AG09309 (cell line): ENCODE results near the gene SERTAD4.

Source experiments
- DNase-seq: peaks from one replicate; pipeline ENCODE4 v3.0.0-alpha.2; 2010; ENCODE audit warnings: low read depth
- H3K4me3 ChIP-seq: 2 replicates; pipeline ENCODE4 v1.5.1; 2011; ENCODE audit warnings: mild to moderate bottlenecking, low read depth, low read length, moderate library complexity; ENCODE audit not compliant: control insufficient read depth
- TF ChIP-seq, protein P1 (sequence below): IDR thresholded peaks from 2 replicates; pipeline ENCODE4 v1.5.1; 2011; ENCODE audit warnings: mild to moderate bottlenecking, low read depth, low read length, inconsistent platforms; ENCODE audit not compliant: insufficient read depth, control insufficient read depth; ENCODE audit errors: missing control alignments

SERTAD4 gene

DNA sequence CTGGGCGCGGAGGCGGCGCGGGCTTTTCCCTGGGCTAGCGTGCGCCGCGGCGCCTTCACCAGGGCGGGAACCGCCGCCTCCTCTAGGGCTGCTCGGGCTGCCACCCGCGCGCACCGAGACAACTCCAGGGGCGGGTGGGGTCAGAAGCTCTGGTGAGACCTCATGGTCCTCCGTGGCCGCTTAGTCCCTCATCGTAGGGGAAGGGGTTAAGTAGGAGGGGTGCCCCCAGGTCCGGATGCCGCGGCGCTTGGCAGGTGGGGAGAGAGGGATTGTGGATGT is 559 bp downstream of the SERTAD4 start:
- DNase-seq: no peak
- TF ChIP-seq, protein P1, sequence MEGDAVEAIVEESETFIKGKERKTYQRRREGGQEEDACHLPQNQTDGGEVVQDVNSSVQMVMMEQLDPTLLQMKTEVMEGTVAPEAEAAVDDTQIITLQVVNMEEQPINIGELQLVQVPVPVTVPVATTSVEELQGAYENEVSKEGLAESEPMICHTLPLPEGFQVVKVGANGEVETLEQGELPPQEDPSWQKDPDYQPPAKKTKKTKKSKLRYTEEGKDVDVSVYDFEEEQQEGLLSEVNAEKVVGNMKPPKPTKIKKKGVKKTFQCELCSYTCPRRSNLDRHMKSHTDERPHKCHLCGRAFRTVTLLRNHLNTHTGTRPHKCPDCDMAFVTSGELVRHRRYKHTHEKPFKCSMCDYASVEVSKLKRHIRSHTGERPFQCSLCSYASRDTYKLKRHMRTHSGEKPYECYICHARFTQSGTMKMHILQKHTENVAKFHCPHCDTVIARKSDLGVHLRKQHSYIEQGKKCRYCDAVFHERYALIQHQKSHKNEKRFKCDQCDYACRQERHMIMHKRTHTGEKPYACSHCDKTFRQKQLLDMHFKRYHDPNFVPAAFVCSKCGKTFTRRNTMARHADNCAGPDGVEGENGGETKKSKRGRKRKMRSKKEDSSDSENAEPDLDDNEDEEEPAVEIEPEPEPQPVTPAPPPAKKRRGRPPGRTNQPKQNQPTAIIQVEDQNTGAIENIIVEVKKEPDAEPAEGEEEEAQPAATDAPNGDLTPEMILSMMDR: no peak
- H3K4me3 ChIP-seq: peak overlapping the region; percentile 75

DNA sequence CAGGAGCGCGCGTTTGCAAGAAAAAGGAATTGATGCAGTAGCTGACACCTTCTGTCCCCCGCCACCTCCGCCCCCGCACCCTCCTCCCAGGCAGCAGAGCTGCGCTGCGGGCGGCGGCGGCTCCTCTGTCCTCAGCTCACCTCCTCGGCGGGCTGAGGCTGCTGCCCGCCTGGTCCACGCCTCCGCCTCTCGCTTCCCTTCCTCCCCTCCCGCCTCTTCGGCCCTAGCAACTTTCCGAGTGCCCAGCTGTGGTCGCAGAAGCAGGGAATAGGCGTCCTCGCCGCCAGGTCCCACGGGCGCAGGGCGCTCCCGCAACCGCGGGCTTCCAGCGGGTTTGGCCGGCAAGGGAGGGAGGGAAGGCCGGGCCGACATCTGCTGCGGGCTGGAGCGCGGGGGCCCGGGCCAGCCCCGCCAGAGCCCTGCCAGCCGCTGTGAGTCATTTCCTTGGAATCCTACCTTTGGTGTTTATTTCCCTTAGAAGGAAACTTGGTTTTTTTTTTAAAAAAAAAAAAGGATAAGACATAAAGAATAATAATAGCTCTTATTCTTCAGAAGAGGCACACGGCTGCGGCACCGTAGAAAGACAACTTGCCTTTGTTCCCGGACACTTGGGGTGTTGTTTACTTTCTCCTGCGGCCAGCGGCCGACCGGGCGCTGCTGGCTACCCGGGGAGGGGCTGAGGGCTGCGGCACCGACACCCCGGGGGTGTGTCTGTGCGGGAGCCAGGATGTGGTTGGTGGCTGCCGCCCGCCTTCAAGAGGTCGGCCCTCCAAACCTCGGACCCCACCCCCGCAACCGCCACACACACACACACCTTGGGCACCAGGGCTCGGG is 1.1 kb downstream of the SERTAD4 start:
- TF ChIP-seq, protein P1: no peak
- DNase-seq: no peak
- peak overlapping the region; percentile 75 for H3K4me3 ChIP-seq

DNA sequence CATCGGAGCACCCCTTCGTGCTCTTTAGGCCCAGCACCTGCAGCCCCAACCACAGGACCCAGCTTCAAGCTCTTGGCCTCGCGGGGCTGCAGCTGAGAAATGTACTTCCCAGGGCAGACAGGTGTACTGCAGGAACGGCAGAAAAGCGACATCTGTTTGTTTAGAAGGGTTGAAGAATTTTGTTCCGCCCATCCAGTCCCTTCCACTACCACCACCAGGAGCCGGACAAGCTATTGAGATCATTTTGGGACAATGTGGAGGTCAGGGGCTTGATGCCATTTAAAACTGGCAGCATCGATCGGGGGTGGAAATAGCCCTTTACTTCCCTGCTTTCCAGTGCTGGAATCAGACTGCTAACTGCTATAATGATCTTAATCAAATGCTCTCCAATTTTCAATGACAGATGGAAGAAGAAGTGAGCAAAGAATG is 1.7 kb downstream of the SERTAD4 start:
- DNase-seq: no peak
- TF ChIP-seq, protein P1: no peak
- no peak overlapping the region; the same call in 1 of the 2 replicates for H3K4me3 ChIP-seq

DNA sequence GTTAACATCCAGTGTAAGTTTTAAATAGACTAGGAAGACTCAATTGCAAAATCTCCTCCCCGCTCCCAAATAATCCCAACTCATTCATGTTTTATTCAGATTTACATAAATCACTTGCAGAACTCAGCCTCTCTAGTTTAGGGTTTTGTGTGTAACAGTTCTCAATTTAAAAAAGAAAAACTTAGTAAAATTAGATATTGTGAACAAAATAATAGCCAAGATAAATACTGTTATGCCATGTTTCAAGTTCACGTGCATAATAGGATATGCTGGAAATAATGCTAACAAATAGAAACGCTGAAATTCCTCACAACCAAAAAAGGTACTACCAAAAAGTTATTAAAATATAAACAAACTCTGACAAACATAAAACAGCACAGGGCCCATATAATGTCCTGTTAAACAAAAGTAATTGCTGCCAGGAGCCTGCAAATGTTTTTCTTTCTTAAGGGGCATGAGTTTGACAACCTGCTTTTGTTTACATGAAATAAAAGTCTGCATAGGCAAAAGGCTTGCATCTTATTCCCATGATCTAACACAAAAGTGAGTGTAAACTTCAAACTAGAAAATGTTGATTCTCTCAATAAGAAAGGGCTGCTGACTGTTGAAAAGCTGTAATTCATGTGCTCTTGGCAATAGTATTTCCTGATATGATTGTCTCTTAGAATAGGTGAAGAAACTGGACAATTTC is 2.9 kb downstream of the SERTAD4 start:
- TF ChIP-seq, protein P1: no peak
- no peak overlapping the region for H3K4me3 ChIP-seq
- DNase-seq: no peak

DNA sequence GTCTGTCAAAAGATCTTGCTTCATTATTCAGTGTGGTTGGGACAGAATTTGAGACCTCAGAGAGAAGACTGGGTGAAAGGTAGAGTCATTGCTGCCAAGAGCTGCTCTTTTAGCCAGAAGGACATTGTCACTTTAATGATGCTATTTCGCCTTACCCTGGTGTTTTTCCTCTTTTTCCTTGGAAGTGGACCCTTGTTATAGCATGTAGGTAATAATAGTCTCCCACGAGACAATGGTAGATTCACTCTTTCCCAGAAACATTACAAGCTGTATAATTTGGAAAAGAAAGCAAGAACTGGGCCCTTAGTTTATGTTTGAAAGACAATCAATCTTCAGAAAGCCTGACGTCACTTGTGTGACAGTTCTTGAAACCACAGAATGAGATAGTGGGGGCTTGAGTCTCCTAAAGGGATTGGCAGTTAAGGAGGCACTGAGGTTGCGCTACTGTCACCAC is 3.8 kb downstream of the SERTAD4 start:
- no peak for DNase-seq
- no peak overlapping the region for H3K4me3 ChIP-seq
- TF ChIP-seq, protein P1: no peak

DNA sequence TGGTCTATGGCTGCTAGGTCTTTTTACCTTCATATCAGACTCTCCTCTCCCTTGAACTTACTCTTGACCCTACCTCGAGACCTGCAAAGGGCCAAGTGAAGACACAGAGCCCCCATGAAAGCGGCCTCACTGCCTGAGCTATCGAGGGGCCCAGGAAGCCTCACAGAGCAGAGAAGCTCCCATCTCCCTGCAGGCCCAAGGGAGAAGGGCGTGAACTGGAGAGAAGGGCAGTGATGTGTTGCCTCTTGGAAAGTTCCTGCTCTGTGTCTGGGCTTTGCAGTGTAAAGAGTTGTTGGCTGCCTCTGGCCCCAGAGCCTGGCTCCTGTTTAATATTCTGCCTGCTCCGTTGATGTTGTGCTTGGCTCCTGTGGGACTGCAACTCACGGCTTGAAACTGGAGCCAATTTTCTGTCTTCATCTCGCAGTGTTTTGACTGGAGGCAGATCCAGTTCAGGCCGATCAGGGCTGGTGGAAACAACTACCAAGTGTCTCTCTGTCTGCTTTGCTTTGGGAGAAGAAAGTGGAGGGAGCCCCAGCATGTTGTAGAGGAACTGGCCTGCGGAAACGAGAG is 4.3 kb downstream of the SERTAD4 start:
- no peak for DNase-seq
- H3K4me3 ChIP-seq: no peak overlapping the region
- TF ChIP-seq, protein P1: no peak
